B cell (primary cell): ENCODE results near the gene SATB2.

ENCODE experiments used
- EZH2 ChIP-seq: IDR thresholded peaks from 2 replicates; pipeline ENCODE4 v1.6.1; 2012; ENCODE audit warnings: borderline replicate concordance, low read depth, mild to moderate bottlenecking, moderate library complexity, low read length; ENCODE audit not compliant: insufficient read depth, poor library complexity, severe bottlenecking
- TF ChIP-seq, protein P1 (sequence below): fragments of 200-600 bp; IDR thresholded peaks from one replicate; pipeline ENCODE4 v1.8.0; 2022; ENCODE audit warnings: antibody characterized with exemption, mild to moderate bottlenecking

DNA sequence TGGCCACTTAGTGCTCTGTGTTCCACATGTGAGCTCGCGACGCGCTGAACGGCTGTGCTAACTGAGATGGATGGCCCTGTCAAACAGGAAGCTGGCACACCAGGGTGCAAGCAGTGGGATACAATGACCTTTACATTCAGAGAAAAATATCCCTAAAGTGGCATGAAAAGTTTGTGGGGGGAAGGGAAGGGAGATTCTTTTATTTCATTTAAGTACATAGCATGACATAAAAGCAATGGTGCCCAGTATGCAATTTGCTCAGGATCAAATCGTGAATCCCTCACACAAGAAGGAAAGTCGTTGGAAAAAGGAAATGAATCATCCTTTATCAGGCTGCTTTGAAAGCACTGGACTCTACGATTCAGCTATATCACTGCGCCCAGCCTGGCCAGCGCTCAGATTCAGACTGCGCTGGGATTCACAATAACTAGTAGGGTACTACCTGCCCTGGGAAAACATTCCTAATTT is 26.0 kb downstream of the SATB2 start:
- TF ChIP-seq, protein P1, sequence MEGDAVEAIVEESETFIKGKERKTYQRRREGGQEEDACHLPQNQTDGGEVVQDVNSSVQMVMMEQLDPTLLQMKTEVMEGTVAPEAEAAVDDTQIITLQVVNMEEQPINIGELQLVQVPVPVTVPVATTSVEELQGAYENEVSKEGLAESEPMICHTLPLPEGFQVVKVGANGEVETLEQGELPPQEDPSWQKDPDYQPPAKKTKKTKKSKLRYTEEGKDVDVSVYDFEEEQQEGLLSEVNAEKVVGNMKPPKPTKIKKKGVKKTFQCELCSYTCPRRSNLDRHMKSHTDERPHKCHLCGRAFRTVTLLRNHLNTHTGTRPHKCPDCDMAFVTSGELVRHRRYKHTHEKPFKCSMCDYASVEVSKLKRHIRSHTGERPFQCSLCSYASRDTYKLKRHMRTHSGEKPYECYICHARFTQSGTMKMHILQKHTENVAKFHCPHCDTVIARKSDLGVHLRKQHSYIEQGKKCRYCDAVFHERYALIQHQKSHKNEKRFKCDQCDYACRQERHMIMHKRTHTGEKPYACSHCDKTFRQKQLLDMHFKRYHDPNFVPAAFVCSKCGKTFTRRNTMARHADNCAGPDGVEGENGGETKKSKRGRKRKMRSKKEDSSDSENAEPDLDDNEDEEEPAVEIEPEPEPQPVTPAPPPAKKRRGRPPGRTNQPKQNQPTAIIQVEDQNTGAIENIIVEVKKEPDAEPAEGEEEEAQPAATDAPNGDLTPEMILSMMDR: no peak
- no peak for TF ChIP-seq EZH2
